Measurements from ENCODE around the gene ARSA.

- TF ChIP-seq POLR2A (IDR thresholded peaks at IDR 0.05), result no peak
- no peak for TF ChIP-seq CTCF (IDR thresholded peaks at IDR 0.05)
These were observed 5.1 kb downstream of the ARSA start for GRCh38 chr22:50622723-50623327.
